HEK293T (cell line): Measurements from ENCODE around the gene CLDN9.

Experiments used
- ARNT ChIP-seq: fragments of 450-650 bp; IDR thresholded peaks from 2 replicates; pipeline ENCODE4 v1.6.1; 2017; ENCODE audit warnings: mild to moderate bottlenecking
- FOXA1 ChIP-seq: fragments of 450-650 bp; IDR thresholded peaks from 2 replicates; pipeline ENCODE4 v1.6.1; 2016; ENCODE audit warnings: mild to moderate bottlenecking
- FOXK2 ChIP-seq: fragments of 450-650 bp; IDR thresholded peaks from 2 replicates; pipeline ENCODE4 v1.6.1; 2016; ENCODE audit warnings: mild to moderate bottlenecking
- HDGF ChIP-seq: fragments of 450-650 bp; IDR thresholded peaks from 2 replicates; pipeline ENCODE4 v1.6.1; 2017; ENCODE audit warnings: antibody characterized with exemption, borderline replicate concordance
- LEF1 ChIP-seq: fragments of 450-650 bp; IDR thresholded peaks from 2 replicates; pipeline ENCODE4 v1.6.1; 2017; ENCODE audit warnings: mild to moderate bottlenecking, borderline replicate concordance
- SP1 ChIP-seq: fragments of 450-650 bp; IDR thresholded peaks from 2 replicates; pipeline ENCODE4 v1.6.1; 2017
- SUZ12 ChIP-seq: fragments of 450-650 bp; IDR thresholded peaks from 2 replicates; pipeline ENCODE4 v1.6.1; 2016; ENCODE audit warnings: mild to moderate bottlenecking
- TARDBP ChIP-seq: fragments of 450-650 bp; IDR thresholded peaks from 2 replicates; pipeline ENCODE4 v1.6.1; 2016

DNA sequence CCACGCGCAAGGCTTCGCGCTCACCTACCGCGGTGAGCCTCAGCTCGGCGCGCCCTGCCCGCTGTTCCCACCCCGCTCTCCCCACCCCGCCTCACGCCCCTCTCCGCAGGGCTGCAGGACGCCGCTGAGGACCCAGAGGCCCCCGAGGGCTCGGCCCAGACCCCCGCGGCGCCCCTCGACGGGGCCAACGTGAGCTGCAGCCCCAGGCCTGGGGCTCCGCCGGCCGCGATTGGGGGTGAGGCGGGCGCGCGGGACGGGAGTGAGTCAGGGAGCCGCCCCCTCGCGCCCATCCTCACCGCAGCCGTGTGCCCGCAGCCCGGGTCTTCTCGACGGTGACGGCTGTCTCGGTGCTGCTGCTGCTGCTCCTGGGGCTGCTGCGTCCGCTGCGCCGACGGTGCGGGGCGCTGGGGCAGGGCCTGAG lies 45.5 kb upstream of the CLDN9 start:
- no peak for TF ChIP-seq FOXK2
- no peak for TF ChIP-seq SP1
- TF ChIP-seq FOXA1 = no peak
- TF ChIP-seq TARDBP = no peak
- TF ChIP-seq SUZ12 = no peak
- no peak for TF ChIP-seq LEF1
- TF ChIP-seq ARNT = no peak
- no peak for TF ChIP-seq HDGF
